BLaER1 (cell line): ENCODE data around the gene CDKL5.

Experiments used
- H3K27ac ChIP-seq: shearing (Covaris generic); formaldehyde crosslinking; 2 replicates; pipeline ENCODE4 v1.8.1; 2022
- H3K27me3 ChIP-seq: shearing (Covaris generic); formaldehyde crosslinking; 2 replicates; pipeline ENCODE4 v1.8.1; 2022
- H3K36me3 ChIP-seq: shearing (Covaris generic); formaldehyde crosslinking; 2 replicates; pipeline ENCODE4 v1.8.1; 2022
- H3K4me1 ChIP-seq: shearing (Covaris generic); formaldehyde crosslinking; 2 replicates; pipeline ENCODE4 v1.8.1; 2022
- H3K4me2 ChIP-seq: shearing (Covaris generic); formaldehyde crosslinking; 2 replicates; pipeline ENCODE4 v1.8.1; 2022
- H3K4me3 ChIP-seq: shearing (Covaris generic); formaldehyde crosslinking; 2 replicates; pipeline ENCODE4 v1.8.1; 2022
- H3K9ac ChIP-seq: shearing (Covaris generic); formaldehyde crosslinking; 2 replicates; pipeline ENCODE4 v1.8.1; 2022
- H3K9me3 ChIP-seq: shearing (Covaris generic); formaldehyde crosslinking; 2 replicates; pipeline ENCODE4 v1.8.1; 2022
- H4K20me1 ChIP-seq: shearing (Covaris generic); formaldehyde crosslinking; 2 replicates; pipeline ENCODE4 v1.8.1; 2022
- Cebpa-rat ChIP-seq: shearing (Covaris generic); IDR thresholded peaks from 2 replicates; pipeline ENCODE4 v1.8.1; 2022

The CDKL5 gene

GRCh38 chrX:18654875-18655836, 229.7 kb downstream of the CDKL5 start:
- Histone ChIP-seq H3K36me3 (no peaks in the 10 kb centered on the region), H3K27ac (no peak overlapping the region), H3K4me2 (no peak overlapping the region), H3K9ac (no peak overlapping the region), H3K9me3 (no peaks in the 10 kb centered on the region), H3K27me3 (peaks cover 37% of the 10 kb centered on the region), H3K4me1 (peaks cover 2% of the 10 kb centered on the region), H4K20me1 (no peaks in the 10 kb centered on the region), H3K4me3 (no peak overlapping the region)
- no peak for TF ChIP-seq Cebpa-rat

DNA sequence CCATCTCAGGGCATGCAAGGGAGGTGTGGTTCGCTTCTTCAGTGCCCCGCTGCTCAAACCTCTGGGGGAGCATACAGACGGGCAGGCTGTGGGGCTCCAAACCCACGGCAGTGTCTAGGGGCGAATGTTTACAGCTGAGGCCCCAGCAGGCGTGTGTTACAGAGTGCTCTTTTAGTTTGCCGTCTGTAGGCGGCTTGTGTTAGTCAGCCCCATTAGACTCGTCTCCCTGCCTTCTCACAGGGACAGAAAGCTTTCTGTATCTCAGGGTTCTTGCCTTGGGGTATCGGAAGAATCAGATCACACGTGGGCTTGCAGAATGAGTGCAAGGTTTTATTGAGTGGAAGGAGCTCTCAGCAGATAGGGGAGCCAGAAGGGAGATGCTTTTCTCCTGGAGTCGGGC, 235.9 kb downstream of the CDKL5 start:
- Histone ChIP-seq H3K4me1 (no peaks in the 10 kb centered on the region), H3K36me3 (no peaks in the 10 kb centered on the region), H3K27me3 (peaks cover 5% of the 10 kb centered on the region; the same call in 1 of the 2 replicates), H3K4me3 (no peak overlapping the region), H4K20me1 (no peaks in the 10 kb centered on the region), H3K9ac (no peak overlapping the region), H3K4me2 (no peak overlapping the region), H3K9me3 (no peaks in the 10 kb centered on the region), H3K27ac (no peak overlapping the region)
- TF ChIP-seq Cebpa-rat = no peak

DNA sequence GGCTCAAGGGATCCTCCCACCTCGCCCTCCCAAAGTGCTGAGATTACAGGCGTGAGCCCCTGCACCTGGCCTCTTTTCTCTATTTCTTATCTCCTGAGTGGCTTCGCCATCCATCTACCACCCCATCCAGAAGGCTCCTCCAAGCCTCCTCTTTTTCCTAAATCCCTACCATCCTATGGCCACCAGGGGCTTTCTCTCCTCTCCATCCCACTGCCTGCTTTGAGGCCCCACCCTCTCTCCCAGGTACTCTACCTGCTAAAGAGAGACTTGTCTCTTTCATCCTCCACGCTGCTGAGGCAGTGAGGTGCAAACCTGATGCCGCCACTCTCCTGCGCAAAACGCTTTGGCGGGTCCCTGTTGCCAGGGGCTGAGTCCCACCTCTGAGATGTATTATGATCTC, 239.5 kb downstream of the CDKL5 start:
- Histone ChIP-seq H3K27ac (no peak overlapping the region), H3K4me2 (no peak overlapping the region), H3K4me1 (0 out of 2 replicates have a peak, but pooled peaks cover 5% of the 10 kb centered on the region), H3K27me3 (peaks cover 22% of the 10 kb centered on the region; the same call in 1 of the 2 replicates), H3K4me3 (no peak overlapping the region), H3K9me3 (no peaks in the 10 kb centered on the region), H3K36me3 (no peaks in the 10 kb centered on the region), H4K20me1 (no peaks in the 10 kb centered on the region), H3K9ac (no peak overlapping the region)
- no peak for TF ChIP-seq Cebpa-rat

DNA sequence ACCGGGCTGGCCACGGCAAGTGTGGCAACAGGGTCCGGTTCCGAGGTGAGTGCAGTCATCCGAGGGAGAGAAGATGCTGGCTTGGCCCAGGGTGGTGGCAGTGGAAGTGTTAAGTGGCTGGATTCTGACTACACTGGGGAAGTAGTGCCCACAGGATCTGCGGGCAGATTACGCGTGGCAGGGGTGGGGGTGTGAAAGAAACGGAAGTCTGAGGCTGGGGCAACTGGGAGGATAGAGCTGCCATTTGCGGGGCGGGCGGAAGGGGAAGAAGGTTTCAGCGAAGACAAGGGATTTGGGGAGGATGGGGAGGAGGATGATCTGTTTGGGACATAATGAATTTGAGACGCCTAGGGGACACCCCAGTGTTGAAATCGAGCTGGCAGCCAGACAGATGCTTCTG, 241.2 kb downstream of the CDKL5 start:
- Histone ChIP-seq H3K27me3 (peaks cover 28% of the 10 kb centered on the region), H3K4me2 (no peak overlapping the region), H3K27ac (no peak overlapping the region), H3K4me1 (0 out of 2 replicates have a peak, but pooled peaks cover 5% of the 10 kb centered on the region), H3K4me3 (no peak overlapping the region), H3K36me3 (no peaks in the 10 kb centered on the region), H3K9ac (no peak overlapping the region), H4K20me1 (no peaks in the 10 kb centered on the region), H3K9me3 (no peaks in the 10 kb centered on the region)
- no peak for TF ChIP-seq Cebpa-rat

DNA sequence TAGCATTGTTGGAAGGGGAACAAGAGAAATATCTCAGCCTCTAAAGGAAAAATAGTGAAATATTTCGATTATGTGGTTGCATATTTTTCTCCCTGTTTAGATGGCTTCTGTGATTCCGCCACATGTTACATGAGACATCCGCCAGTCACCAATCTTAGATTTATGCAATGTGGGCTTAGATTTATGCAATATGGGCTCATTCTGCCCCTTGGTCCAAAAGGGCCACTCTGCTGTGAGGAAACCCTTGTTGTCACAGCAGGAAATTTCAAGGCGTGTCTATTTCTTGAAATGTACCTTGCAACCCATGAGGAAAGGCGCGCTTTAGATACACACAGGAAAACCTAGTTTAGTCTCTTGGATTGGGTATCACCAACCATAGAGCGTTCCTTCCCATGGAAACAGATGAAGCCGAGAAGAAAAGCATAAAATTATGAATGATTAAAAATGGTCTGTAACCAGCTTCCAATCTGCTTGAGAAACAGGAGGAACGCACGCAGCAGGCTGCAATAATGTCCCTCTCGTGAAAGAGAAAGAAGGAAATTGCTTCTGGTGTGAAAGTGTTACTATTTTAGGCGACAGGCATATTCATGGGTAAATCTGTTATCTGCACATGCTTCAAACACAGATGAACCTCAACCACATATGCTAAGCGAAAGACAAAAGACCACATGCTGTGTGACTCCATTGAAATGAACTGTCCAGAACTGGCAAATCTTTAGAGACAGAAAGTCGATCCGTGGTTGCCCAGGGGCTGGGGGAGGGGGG, 242.8 kb downstream of the CDKL5 start:
- Histone ChIP-seq H3K4me1 (0 out of 2 replicates have a peak, but pooled peaks cover 5% of the 10 kb centered on the region), H3K4me2 (no peak overlapping the region), H4K20me1 (no peaks in the 10 kb centered on the region), H3K9ac (no peak overlapping the region), H3K27me3 (peaks cover 28% of the 10 kb centered on the region), H3K27ac (no peak overlapping the region), H3K36me3 (no peaks in the 10 kb centered on the region), H3K9me3 (no peaks in the 10 kb centered on the region), H3K4me3 (no peak overlapping the region)
- no peak for TF ChIP-seq Cebpa-rat

DNA sequence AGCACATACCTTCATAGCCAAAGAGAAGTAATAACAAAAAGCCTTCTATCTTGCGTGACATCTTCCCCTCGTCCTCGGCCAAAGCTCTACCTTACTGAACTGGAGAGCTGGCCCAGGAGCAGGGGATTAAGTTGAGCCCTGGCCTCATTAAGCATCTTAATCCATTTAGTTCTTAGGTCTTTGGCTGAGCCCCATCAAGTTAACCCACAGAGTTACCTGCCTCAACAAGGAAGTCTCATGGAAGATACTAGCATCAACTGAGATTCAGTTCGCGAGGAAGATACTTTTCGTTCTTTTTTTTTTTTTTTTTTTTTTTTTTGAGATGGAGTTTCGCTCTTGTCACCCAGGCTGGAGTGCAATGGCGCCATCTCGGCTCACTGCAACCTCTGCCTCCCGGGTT, 246.6 kb downstream of the CDKL5 start, which contains the start of gene RS1:
TSS of gene RS1 (minus strand) at position 101 of the 400 bp plus-strand sequence. CDS start at position 61, 40 bp downstream.
- Histone ChIP-seq H3K4me3 (no peak within 1 kb of the TSS), H3K9ac (no peak within 1 kb of the TSS), H3K27ac (no peak within 1 kb of the TSS), H3K4me1 (0 out of 2 replicates have a peak, but pooled peaks cover 5% of the 10 kb centered on the region), H3K4me2 (no peak within 1 kb of the TSS), H3K36me3 (no peaks in the 10 kb centered on the region), H4K20me1 (no peaks in the 10 kb centered on the region), H3K27me3 (peaks cover 24% of the 10 kb centered on the region), H3K9me3 (no peaks in the 10 kb centered on the region)
- no peak for TF ChIP-seq Cebpa-rat

- H3K4me1 ChIP-seq = no peaks in the 10 kb centered on the region
- no peaks in the 10 kb centered on the region for H4K20me1 ChIP-seq
- no peak overlapping the region for H3K27ac ChIP-seq
- H3K4me3 ChIP-seq = peak overlapping the region; percentile 75
- H3K9ac ChIP-seq = peak overlapping the region; percentile 61; the same call in 1 of the 2 replicates
- TF ChIP-seq Cebpa-rat = no peak
- H3K4me2 ChIP-seq = peak overlapping the region; percentile 38
- H3K9me3 ChIP-seq = no peaks in the 10 kb centered on the region
- no peaks in the 10 kb centered on the region for H3K36me3 ChIP-seq
- peaks cover 26% of the 10 kb centered on the region for H3K27me3 ChIP-seq
Observed at GRCh38 chrX:18674417-18674787, 249.0 kb downstream of the CDKL5 start.

GRCh38 chrX:18674788-18675735, 249.7 kb downstream of the CDKL5 start:
- Histone ChIP-seq H4K20me1 (no peaks in the 10 kb centered on the region), H3K27me3 (peaks cover 23% of the 10 kb centered on the region)

DNA sequence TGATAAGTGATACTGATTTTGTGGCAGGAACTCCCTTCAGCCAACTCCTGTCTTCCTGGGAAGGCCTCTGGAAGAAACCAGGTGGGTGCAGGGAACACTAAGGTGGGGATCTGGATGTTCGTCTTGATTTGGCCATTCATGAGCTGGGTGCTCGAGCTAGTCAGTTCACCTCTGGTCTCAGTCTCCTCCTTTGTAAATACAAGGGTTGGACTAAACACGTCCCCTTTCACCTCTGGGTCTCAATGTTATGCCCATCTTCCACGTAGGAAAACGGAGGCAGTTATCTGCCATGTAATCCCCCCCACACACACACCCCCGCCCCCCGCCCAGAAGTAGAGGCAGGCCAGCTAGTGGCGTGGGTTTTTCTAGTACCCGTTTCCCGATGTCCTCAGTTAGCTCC, 250.6 kb downstream of the CDKL5 start:
- Histone ChIP-seq H4K20me1 (no peaks in the 10 kb centered on the region), H3K9me3 (no peaks in the 10 kb centered on the region), H3K27me3 (peaks cover 14% of the 10 kb centered on the region), H3K4me1 (no peaks in the 10 kb centered on the region), H3K4me3 (no peak overlapping the region), H3K9ac (no peak overlapping the region), H3K36me3 (no peaks in the 10 kb centered on the region), H3K27ac (no peak overlapping the region), H3K4me2 (no peak overlapping the region)
- TF ChIP-seq Cebpa-rat = no peak

More at GRCh38 chrX:18674788-18675735, 249.7 kb downstream of the CDKL5 start:
- Histone ChIP-seq H3K9ac (peak overlapping the region; percentile 76), H3K36me3 (no peaks in the 10 kb centered on the region), H3K4me3 (peak overlapping the region; percentile 75), H3K27ac (peak overlapping the region; percentile 81), H3K4me2 (peak overlapping the region; percentile 53), H3K9me3 (no peaks in the 10 kb centered on the region), H3K4me1 (no peaks in the 10 kb centered on the region)
- TF ChIP-seq Cebpa-rat = no peak
